Testis (tissue), 2 donors: Measurements from ENCODE around the gene MOGAT3.

ENCODE experiments used
- CTCF ChIP-seq, 3 experiments: fragments of 450-650 bp in 2 of 3; fragments of 200-600 bp in 1 of 3; sonication (generic) in 1 of 3; IDR thresholded peaks; one replicate each; pipeline ENCODE4 v1.5.1; 2016 to 2019; ENCODE audit warnings: antibody characterized with exemption in 3 of 3, mild to moderate bottlenecking in 2 of 3, moderate library complexity in 1 of 3
- POLR2A ChIP-seq: fragments of 450-650 bp; IDR thresholded peaks from one replicate; pipeline ENCODE4 v1.6.1; 2017; ENCODE audit warnings: antibody characterized with exemption, mild to moderate bottlenecking, moderate library complexity

- TF ChIP-seq CTCF (IDR thresholded peaks at IDR 0.05) (no peak), POLR2A (no peak)
These were observed 21.1 kb downstream of the MOGAT3 start for GRCh38 chr7:101179713-101180112.
